MCF 10A (cell line): Measurements from ENCODE around the gene PTPRF. TPM values are rescaled to one million over a fixed set of nuclear protein-coding genes. Genes with fewer than 3 reads are reported as not detected.
"Not testable (repeated sequence)": the region's sequence is repeated elsewhere in the genome, so short reads cannot be mapped to it uniquely, and the experiment has no call there.

Experiments
- BruUV-seq: library from RNA; stranded (reverse); fragments of 400-500 nt; replicated peaks from 2 replicates; lab custom pipeline; 2021; lab: Mats Ljungman, UMichigan
- CTCF ChIA-PET: fragments of 300-600 bp; sonication (Branson Sonifier 250); formaldehyde crosslinking; extraction: SDS; loops from one replicate; lab custom pipeline; 2021; ENCODE audit warnings: antibody characterized with exemption, inconsistent platforms; lab: Yijun Ruan, JAX
- POLR2A ChIA-PET: fragments of 300-600, 350-650 bp; sonication (Branson Sonifier 250); formaldehyde crosslinking; extraction: SDS; loops from one replicate; lab custom pipeline; 2020; ENCODE audit warnings: antibody characterized with exemption, inconsistent platforms; lab: Yijun Ruan, JAX
- DNase-seq: peaks from one replicate; pipeline ENCODE4 v3.0.0-alpha.2; 2018; ENCODE audit not compliant: unreplicated experiment
- H3K27ac Mint-ChIP-seq: one replicate; pipeline ENCODE4 v1.8.0; 2022; ENCODE audit warnings: mild to moderate bottlenecking, low read depth, mixed read lengths; ENCODE audit not compliant: unreplicated experiment
- H3K27me3 Mint-ChIP-seq: one replicate; pipeline ENCODE4 v1.8.0; 2022; ENCODE audit warnings: mixed read lengths; ENCODE audit not compliant: insufficient read depth, unreplicated experiment
- H3K36me3 Mint-ChIP-seq: one replicate; pipeline ENCODE4 v1.8.0; 2022; ENCODE audit warnings: mild to moderate bottlenecking, moderate library complexity, mixed read lengths; ENCODE audit not compliant: insufficient read depth, unreplicated experiment
- H3K4me1 Mint-ChIP-seq: one replicate; pipeline ENCODE4 v1.8.0; 2022; ENCODE audit warnings: mixed read lengths; ENCODE audit not compliant: insufficient read depth, unreplicated experiment
- H3K4me3 Mint-ChIP-seq: one replicate; pipeline ENCODE4 v1.8.0; 2022; ENCODE audit warnings: mild to moderate bottlenecking, moderate library complexity, mixed read lengths; ENCODE audit not compliant: unreplicated experiment
- H3K9me3 Mint-ChIP-seq: one replicate; pipeline ENCODE4 v1.8.0; 2022; ENCODE audit warnings: mixed read lengths; ENCODE audit not compliant: unreplicated experiment
- CTCF ChIP-seq: fragments of 200-600 bp; IDR thresholded peaks from one replicate; pipeline ENCODE4 v1.8.0; 2022; ENCODE audit warnings: antibody characterized with exemption, mild to moderate bottlenecking; ENCODE audit not compliant: unreplicated experiment
- intact Hi-C: fragments of 100-400 bp; cut with micrococcal nuclease; formaldehyde crosslinking; loops from 2 replicates; pipeline ENCODE4 v1.14.1; 2022
- total RNA-seq: library from RNA; stranded (reverse); gene quantifications from 2 replicates; pipeline ENCODE4 v1.2.3, GENCODE V29; 2022

The PTPRF gene
- total RNA-seq, 1 experiment from 2014 or later = 67.2 TPM

GRCh38 chr1:43639976-43640794 is 109.5 kb downstream of the PTPRF start:
- Mint-ChIP-seq H3K27ac (no peak overlapping the region), H3K4me3 (no peak overlapping the region), H3K36me3 (peaks cover 7% of the 10 kb centered on the region), H3K9me3 (no peaks in the 10 kb centered on the region), H3K27me3 (no peaks in the 10 kb centered on the region), H3K4me1 (peaks cover 10% of the 10 kb centered on the region)
- intact Hi-C loops = no loop called here
- ChIA-PET CTCF (interaction anchor here (0.8 to 1.1 kb wide), 3 partner anchors 26 to 110 kb away, joined by 3 to 4 read pairs (median 3); no protein-coding TSS in a partner anchor), POLR2A (interaction anchor here (0.9 kb wide), 1 partner anchor 9 kb away, joined by 4 read pairs; no protein-coding TSS in a partner anchor)
- no TSS peak for BruUV-seq
- no peak for TF ChIP-seq CTCF
- DNase-seq = peak; percentile 27

- no peak overlapping the region for H3K27ac Mint-ChIP-seq
- intact Hi-C loops = no loop called here
- no peak overlapping the region for H3K4me3 Mint-ChIP-seq
- H3K4me1 Mint-ChIP-seq = peaks cover 13% of the 10 kb centered on the region
- no peak for TF ChIP-seq CTCF
- no peak for DNase-seq
- no peaks in the 10 kb centered on the region for H3K9me3 Mint-ChIP-seq
- CTCF ChIA-PET = interaction anchor here (0.7 to 1.2 kb wide), 4 partner anchors 9 to 298 kb away, joined by 3 to 4 read pairs (median 4); no protein-coding TSS in a partner anchor
- H3K27me3 Mint-ChIP-seq = no peaks in the 10 kb centered on the region
- no TSS peak for BruUV-seq
- POLR2A ChIA-PET = interaction anchor here (1.0 to 1.7 kb wide), 4 partner anchors 10 to 115 kb away, joined by 3 to 5 read pairs (median 4); no protein-coding TSS in a partner anchor
- peaks cover 7% of the 10 kb centered on the region for H3K36me3 Mint-ChIP-seq
Measured at GRCh38 chr1:43644558-43644957, 113.9 kb downstream of the PTPRF start.

- BruUV-seq = no TSS peak
- Mint-ChIP-seq H3K4me1 (peaks cover 13% of the 10 kb centered on the region), H3K4me3 (no peak overlapping the region), H3K27ac (no peak overlapping the region), H3K27me3 (no peaks in the 10 kb centered on the region), H3K9me3 (no peaks in the 10 kb centered on the region), H3K36me3 (peaks cover 7% of the 10 kb centered on the region)
- no peak for TF ChIP-seq CTCF
- DNase-seq = no peak
- intact Hi-C loops = no loop called here
- ChIA-PET POLR2A (interaction anchor here (0.7 to 0.9 kb wide), 4 partner anchors 18 to 116 kb away, joined by 3 read pairs; no protein-coding TSS in a partner anchor), CTCF (interaction anchor here (0.7 to 1.2 kb wide), 3 partner anchors 8 to 116 kb away, joined by 3 to 4 read pairs (median 3); no protein-coding TSS in a partner anchor)
Measured at GRCh38 chr1:43645461-43645860, 114.8 kb downstream of the PTPRF start.

- intact Hi-C loops = not testable (repeated sequence)
Measured at GRCh38 chr1:43647331-43647730, 116.6 kb downstream of the PTPRF start.

More at GRCh38 chr1:43647331-43647730, 116.6 kb downstream of the PTPRF start:
- H3K27ac Mint-ChIP-seq, H3K36me3 Mint-ChIP-seq, DNase-seq, H3K4me3 Mint-ChIP-seq, CTCF ChIA-PET, H3K27me3 Mint-ChIP-seq, BruUV-seq, H3K9me3 Mint-ChIP-seq: not testable (repeated sequence)
- POLR2A ChIA-PET = interaction anchor here (0.7 to 4.5 kb wide), 4 partner anchors 11 to 117 kb away, joined by 3 to 30 read pairs (median 4); partner anchors contain the start of gene PTPRF
- H3K4me1 Mint-ChIP-seq = peaks cover 23% of the 10 kb centered on the region
